ENCODE results near the gene EEIG2.
"Not testable (repeated sequence)": the region's sequence is repeated elsewhere in the genome, so short reads cannot be mapped to it uniquely, and the experiment has no call there.

Gene EEIG2

GRCh38 chr1:108533351-108534083 lies 26.4 kb upstream of the EEIG2 start:
- in situ Hi-C loops (cut with MboI; ENCODE audit: low pct_unique_long_range_greater_than_20kb, low sequenced_read_pairs, unreplicated experiment) = no loop called here
- TF ChIP-seq CTCF (IDR thresholded peaks at IDR 0.05; ENCODE audit: extremely low read depth, insufficient read depth, missing control alignments) = no peak
- DNase-seq (ENCODE audit: low spot score) = peak; percentile 62

- DNase-seq (ENCODE audit: low spot score) = no peak
- in situ Hi-C loops (cut with MboI; ENCODE audit: low pct_unique_long_range_greater_than_20kb, low sequenced_read_pairs, unreplicated experiment) = no loop called here
- TF ChIP-seq CTCF (IDR thresholded peaks at IDR 0.05; ENCODE audit: extremely low read depth, insufficient read depth, missing control alignments) = no peak
Measured at GRCh38 chr1:108534759-108535158, 25.1 kb upstream of the EEIG2 start.

GRCh38 chr1:108535315-108535897 lies 24.5 kb upstream of the EEIG2 start:
- in situ Hi-C loops (cut with MboI; ENCODE audit: low pct_unique_long_range_greater_than_20kb, low sequenced_read_pairs, unreplicated experiment); DNase-seq (ENCODE audit: low spot score): not testable (repeated sequence)

GRCh38 chr1:108536021-108536420 lies 23.9 kb upstream of the EEIG2 start:
- DNase-seq (ENCODE audit: low spot score); in situ Hi-C loops (cut with MboI; ENCODE audit: low pct_unique_long_range_greater_than_20kb, low sequenced_read_pairs, unreplicated experiment): not testable (repeated sequence)

- DNase-seq (ENCODE audit: low spot score); in situ Hi-C loops (cut with MboI; ENCODE audit: low pct_unique_long_range_greater_than_20kb, low sequenced_read_pairs, unreplicated experiment): not testable (repeated sequence)
Measured at GRCh38 chr1:108536791-108537190, 23.1 kb upstream of the EEIG2 start.

GRCh38 chr1:108537976-108538375 lies 21.9 kb upstream of the EEIG2 start:
- no peak for DNase-seq (ENCODE audit: low spot score)
- no peak for TF ChIP-seq CTCF (IDR thresholded peaks at IDR 0.05; ENCODE audit: extremely low read depth, insufficient read depth, missing control alignments)
- in situ Hi-C loops (cut with MboI; ENCODE audit: low pct_unique_long_range_greater_than_20kb, low sequenced_read_pairs, unreplicated experiment) = no loop called here

- in situ Hi-C loops (cut with MboI; ENCODE audit: low pct_unique_long_range_greater_than_20kb, low sequenced_read_pairs, unreplicated experiment) = no loop called here
- DNase-seq (ENCODE audit: low spot score) = no peak
- TF ChIP-seq CTCF (IDR thresholded peaks at IDR 0.05; ENCODE audit: extremely low read depth, insufficient read depth, missing control alignments) = no peak
Measured at GRCh38 chr1:108540977-108541376, 18.9 kb upstream of the EEIG2 start.

GRCh38 chr1:108541861-108542260 lies 18.0 kb upstream of the EEIG2 start:
- TF ChIP-seq CTCF (IDR thresholded peaks at IDR 0.05; ENCODE audit: extremely low read depth, insufficient read depth, missing control alignments) = no peak
- in situ Hi-C loops (cut with MboI; ENCODE audit: low pct_unique_long_range_greater_than_20kb, low sequenced_read_pairs, unreplicated experiment) = no loop called here
- DNase-seq (ENCODE audit: low spot score) = no peak

- in situ Hi-C loops (cut with MboI; ENCODE audit: low pct_unique_long_range_greater_than_20kb, low sequenced_read_pairs, unreplicated experiment); DNase-seq (ENCODE audit: low spot score): not testable (repeated sequence)
Measured at GRCh38 chr1:108547493-108547892, 12.4 kb upstream of the EEIG2 start.

Measured in GM13977 (cell line).